NCI-H128 (cell line): ENCODE measurements around the gene SELENBP1.
A peak's percentile ranks its signal among the peaks of the same experiment; 100 is the strongest.

Source experiments
- DNase-seq: peaks from one replicate; lab custom pipeline; 2025; ENCODE audit not compliant: unreplicated experiment; lab: John Stamatoyannopoulos, UW

The SELENBP1 gene

DNA sequence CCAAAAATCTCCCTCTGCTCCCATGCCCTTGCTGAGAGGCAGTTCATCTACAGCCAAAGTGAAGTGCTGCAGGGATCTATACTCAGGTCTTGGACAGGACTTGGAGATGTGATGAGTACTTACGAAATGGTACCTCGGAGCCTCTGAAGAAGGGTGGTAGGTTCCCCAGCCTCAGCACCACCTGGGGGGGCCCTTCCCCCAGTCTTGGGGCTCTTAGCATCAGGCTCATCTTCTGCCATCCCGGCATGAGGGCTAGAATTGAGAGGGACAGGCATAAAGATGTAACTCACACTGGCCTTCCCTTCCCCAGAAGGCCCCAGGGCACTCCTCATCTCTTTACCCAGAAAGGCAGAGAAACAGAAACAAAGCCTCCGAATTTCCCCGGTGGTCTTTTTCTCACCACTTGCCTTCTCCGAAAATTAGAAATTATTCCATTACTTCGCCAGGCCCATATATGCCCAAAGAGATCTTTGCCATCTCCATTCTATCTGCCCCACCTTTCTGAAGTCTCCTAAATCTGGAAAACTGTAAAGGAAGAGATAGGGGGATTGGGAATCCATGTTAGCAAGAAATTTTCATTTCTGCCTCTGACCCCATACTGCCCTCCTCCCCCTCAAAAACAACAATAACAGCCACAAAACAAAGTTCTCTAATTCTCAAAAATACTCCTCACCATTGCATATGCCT lies 26.3 kb downstream of the SELENBP1 start:
- no peak for DNase-seq

GRCh38 chr1:151344291-151344690 lies 28.2 kb downstream of the SELENBP1 start:
- DNase-seq, result no peak

DNA sequence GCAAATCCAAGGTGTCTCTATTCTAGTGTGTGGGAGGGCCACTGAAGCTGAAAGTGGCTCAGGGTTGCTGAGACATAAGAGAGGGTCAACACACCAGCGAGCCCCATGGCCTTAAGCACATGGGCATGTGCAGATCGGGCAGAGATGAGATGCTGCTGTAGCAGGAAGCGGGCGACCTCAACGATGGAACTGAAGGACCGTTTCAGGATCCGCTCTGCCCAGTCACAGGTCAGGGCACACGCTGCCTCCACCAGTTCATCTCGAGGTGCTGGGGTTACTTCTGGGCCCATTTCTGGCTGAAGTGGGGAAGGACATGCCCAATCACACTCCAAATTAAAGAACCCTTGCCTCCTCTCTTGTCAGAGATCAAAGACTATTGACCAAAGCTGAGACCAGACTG lies 28.9 kb downstream of the SELENBP1 start:
- DNase-seq, result no peak

DNA sequence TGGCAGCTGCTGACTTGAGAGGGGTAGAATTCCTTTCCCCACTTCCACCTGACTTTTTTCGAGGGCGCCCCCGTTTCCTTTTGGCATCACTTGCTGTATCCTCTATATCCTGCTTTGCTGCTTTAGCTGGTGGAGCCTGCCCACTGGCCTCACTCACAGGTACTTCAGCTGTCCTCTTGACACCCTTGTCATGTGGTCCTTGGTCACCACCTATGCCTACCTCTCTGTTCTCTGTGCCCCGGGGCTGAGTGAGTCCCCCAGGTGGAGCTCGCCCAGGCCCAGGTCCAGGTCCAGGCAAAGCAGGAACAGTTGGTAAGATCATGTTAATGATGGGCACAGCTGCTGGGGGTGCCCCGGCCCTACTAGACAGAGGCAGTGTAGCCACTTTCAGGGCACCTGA lies 29.9 kb downstream of the SELENBP1 start:
- DNase-seq, result no peak

DNA sequence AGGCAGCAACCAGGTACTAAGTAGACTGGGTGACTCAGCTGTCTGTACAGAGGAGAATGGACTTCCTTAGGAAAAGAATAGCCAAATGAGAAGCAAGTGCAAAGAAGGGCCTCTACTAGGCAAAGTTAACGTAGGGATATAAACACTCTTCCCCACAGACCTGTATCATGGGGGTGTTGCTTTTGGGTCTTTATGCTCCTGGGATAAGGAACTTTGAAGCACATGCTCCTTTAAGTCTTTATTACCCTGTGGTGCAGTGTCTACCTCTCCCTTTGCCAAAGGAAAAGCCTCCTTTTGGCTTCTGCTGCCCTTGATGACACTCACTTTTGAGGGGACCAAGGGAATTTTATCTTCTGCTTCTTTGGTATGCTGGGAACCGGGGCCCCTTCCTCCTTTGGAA lies 30.5 kb downstream of the SELENBP1 start:
- no peak for DNase-seq

GRCh38 chr1:151340870-151341754 lies 31.4 kb downstream of the SELENBP1 start:
- DNase-seq, result peak; percentile 61

DNA sequence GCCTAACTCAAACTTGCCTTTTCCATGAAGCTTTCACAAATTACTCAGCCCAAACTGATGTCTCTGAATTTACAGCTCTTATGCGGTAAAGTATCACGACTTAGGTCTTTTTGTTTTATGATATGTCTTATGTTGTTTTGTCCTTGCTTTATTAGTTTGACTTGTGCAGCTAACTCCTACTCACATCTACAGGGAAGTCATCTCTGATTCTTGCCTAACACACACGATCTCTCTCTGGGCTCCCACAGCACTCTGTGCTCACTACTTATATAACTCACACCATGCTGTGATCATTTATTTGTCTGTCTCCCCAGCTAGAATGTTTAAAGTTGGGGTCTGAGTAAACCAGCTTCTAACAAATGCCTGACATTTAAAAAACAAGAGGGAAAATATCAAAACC lies 35.9 kb downstream of the SELENBP1 start:
- DNase-seq, result no peak

GRCh38 chr1:151334822-151335221 lies 37.7 kb downstream of the SELENBP1 start:
- no peak for DNase-seq

DNA sequence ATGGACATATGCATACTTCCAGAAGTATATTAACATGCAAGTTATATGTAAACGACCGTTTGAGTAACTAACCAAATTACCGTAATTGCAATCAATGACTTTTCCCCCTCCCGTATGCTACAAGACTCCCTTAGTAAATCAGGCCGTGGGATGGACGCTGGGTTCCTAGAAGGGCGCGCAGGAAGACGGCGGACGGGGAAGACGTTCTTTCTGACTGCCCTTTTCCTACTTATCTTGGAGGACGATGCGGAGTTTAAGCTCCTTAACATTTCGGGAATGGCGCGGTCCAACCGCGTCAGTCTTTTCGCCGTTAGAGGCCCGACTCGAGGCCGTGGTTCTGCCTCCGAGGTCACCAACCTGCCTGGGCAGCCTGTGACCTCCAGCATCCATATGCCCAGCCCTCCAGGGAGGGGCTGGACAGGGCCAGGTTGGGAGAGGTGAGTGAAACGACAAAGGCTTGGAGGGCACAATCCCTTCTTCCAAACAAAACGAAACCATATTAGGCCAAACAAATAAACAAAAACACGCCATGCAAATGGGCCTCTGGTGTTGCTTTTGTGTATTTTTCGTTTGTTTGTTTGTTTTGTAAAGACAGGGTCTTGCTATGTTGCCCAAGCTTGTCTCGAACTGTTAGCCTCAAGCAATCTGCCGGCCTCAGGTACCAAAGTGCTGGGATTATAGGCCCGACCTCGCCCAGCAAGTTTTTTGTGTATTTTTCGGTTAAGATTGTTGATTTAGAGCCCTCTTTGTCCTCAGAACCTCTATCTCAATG lies 44.4 kb downstream of the SELENBP1 start:
- no peak for DNase-seq

- DNase-seq, result peak; percentile 96
Measured at GRCh38 chr1:151327223-151327902, 45.1 kb downstream of the SELENBP1 start, which contains the start of gene PI4KB. Gene PI4KB (minus strand): TSS chr1:151327416. CDS start chr1:151316481, 10,935 bp downstream.

DNA sequence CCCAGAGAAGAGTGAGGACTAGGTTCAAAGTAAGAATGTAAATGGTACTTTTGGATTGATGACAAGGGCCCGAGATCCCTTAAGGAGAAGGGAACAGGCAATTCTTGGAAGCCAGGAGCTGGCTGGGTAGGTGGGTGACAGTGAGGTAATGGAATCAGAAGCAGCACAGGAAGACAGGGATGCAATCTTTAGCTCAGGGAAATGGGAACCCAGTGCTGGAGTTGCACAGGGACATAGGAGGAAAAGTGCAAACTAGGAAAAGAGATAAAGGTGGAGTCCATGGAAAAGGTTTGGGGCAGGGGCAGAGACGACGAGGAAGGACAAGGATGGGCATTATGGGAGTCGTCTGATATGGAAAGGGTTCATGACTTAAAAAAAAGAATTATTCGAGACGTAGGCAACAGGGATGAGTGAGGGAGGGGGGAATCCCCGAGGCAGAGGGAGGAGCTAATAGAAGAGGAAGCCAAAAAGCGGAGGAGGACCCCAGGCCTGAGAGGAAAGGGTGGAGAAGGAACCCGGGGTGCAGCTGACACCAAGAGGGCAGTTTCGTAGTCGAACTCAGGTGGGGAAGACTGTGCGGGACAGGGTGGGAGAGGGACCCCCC lies 45.8 kb downstream of the SELENBP1 start:
- DNase-seq, result no peak

- no peak for DNase-seq
Measured at GRCh38 chr1:151325646-151326429, 46.7 kb downstream of the SELENBP1 start.

GRCh38 chr1:151325231-151325630 lies 47.3 kb downstream of the SELENBP1 start:
- no peak for DNase-seq

- DNase-seq, result no peak
Measured at GRCh38 chr1:151324390-151324930, 48.0 kb downstream of the SELENBP1 start.

GRCh38 chr1:151318975-151319374 lies 53.5 kb downstream of the SELENBP1 start:
- no peak for DNase-seq

DNA sequence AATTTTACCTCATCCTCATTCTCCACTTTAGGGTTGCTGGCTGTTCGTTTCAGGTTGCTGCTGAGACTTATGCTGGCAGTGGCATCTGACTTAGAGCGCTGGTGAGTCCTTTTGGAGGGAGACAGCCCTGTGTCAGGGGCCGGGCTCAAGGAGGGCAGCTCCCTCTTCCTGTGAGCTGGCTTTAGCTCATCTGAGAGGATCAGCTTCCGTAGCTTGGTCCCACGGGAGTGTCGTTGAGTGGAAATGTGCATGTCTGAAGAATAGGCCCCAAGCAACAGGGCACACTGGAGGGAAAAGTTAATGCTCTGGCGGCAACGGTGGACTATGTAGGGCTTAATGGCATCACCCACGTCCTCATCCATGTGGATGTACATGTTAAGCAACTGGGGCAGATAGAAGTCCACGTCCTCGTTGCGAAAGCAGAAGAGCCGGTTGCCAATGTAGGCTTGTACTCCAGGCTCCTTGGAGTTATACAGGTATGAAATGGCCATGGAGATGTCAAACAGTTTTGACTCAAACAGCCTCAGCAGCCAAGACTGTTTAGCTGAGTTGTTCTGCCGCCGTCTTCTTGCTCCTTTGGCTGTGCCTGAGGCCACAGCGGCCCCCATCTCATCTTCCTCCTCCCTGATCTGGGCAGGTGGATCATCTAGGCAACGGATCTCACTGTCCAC lies 56.8 kb downstream of the SELENBP1 start:
- DNase-seq, result no peak
